H1 (cell line): Measurements from ENCODE around the gene STX17. TPM values are rescaled to one million over a fixed set of nuclear protein-coding genes. Genes with fewer than 3 reads are reported as not detected.

Source experiments
- CTCF ChIA-PET: fragments of 300-600 bp; sonication (Branson Sonifier 250); formaldehyde crosslinking; loops from one replicate; lab custom pipeline; 2021; ENCODE audit not compliant: partially characterized antibody; lab: Charles Lee
- POLR2A ChIA-PET: fragments of 300-600 bp; sonication (Branson Sonifier 250); formaldehyde crosslinking; loops from one replicate; lab custom pipeline; 2021; ENCODE audit warnings: inconsistent platforms; ENCODE audit not compliant: partially characterized antibody; lab: Charles Lee
- DNase-seq, 2 experiments: peaks; one replicate each; pipeline versions ENCODE4 v3.0.0 to v3.0.0-alpha.2; 2010 to 2022; ENCODE audit warnings: low spot score in 2 of 2, low read depth in 1 of 2, mixed read lengths in 1 of 2
- FAIRE-seq: peaks from 2 replicates; lab custom pipeline; 2011; peaks lifted over from hg19 to GRCh38; lab: Jason Lieb, UNC
- H2AFZ ChIP-seq: 2 replicates; pipeline ENCODE4 v1.8.1; 2012; ENCODE audit warnings: low read length, inconsistent platforms
- H2AK5ac ChIP-seq: 2 replicates; pipeline ENCODE4 v1.6.1; 2013; ENCODE audit warnings: low read depth, low read length
- H2BK120ac ChIP-seq: replicated peaks from 2 replicates; pipeline ENCODE3; 2013; ENCODE audit warnings: low read depth, low read length, inconsistent platforms
- H2BK12ac ChIP-seq: 2 replicates; pipeline ENCODE4 v1.6.1; 2013; ENCODE audit warnings: low read depth, low read length
- H2BK15ac ChIP-seq: 2 replicates; pipeline ENCODE4 v1.6.1; 2013; ENCODE audit warnings: low read length
- H2BK20ac ChIP-seq: 2 replicates; pipeline ENCODE4 v1.6.1; 2013; ENCODE audit warnings: low read length
- H2BK5ac ChIP-seq: 2 replicates; pipeline ENCODE4 v1.6.1; 2013; ENCODE audit warnings: low read depth, low read length
- H3K14ac ChIP-seq: 2 replicates; pipeline ENCODE4 v1.6.1; 2013; ENCODE audit warnings: inconsistent platforms; ENCODE audit not compliant: insufficient read length
- H3K18ac ChIP-seq: 2 replicates; pipeline ENCODE4 v1.6.1; 2013; ENCODE audit warnings: low read length; ENCODE audit errors: extremely low read depth
- H3K23ac ChIP-seq: 2 replicates; pipeline ENCODE4 v1.6.1; 2013; ENCODE audit warnings: inconsistent platforms; ENCODE audit not compliant: insufficient read length
- H3K23me2 ChIP-seq: 2 replicates; pipeline ENCODE4 v1.6.1; 2013; ENCODE audit warnings: low read depth, low read length
- H3K27ac ChIP-seq: 2 replicates; pipeline ENCODE4 v1.6.1; 2011; ENCODE audit warnings: low read depth, low read length, inconsistent platforms
- H3K27me3 ChIP-seq, 4 experiments: replicated peaks in 1 of 4; 1 replicate in 1 of 4; 2 replicates in 3 of 4; pipeline versions ENCODE4 v1.6.1 to v1.8.1; 2011 to 2013; ENCODE audit warnings: low read length in 3 of 4, mild to moderate bottlenecking in 3 of 4, inconsistent platforms in 2 of 4, mixed read lengths in 2 of 4, moderate library complexity in 1 of 4; ENCODE audit not compliant: control insufficient read depth in 3 of 4, insufficient read depth in 3 of 4; ENCODE audit errors: extremely low read depth in 1 of 4
- H3K36me3 ChIP-seq, 4 experiments: 2 replicates each; pipeline versions ENCODE4 v1.6.1 to v1.8.1; 2011 to 2013; ENCODE audit warnings: mild to moderate bottlenecking in 4 of 4, low read length in 3 of 4, moderate library complexity in 2 of 4, control low read depth in 1 of 4, inconsistent platforms in 1 of 4; ENCODE audit not compliant: insufficient read depth in 4 of 4, control insufficient read depth in 2 of 4
- H3K4ac ChIP-seq: replicated peaks from 2 replicates; pipeline ENCODE3; 2013; ENCODE audit warnings: low read length, low read depth, mixed read lengths, inconsistent platforms; ENCODE audit not compliant: insufficient read length
- H3K4me1 ChIP-seq, 4 experiments: replicated peaks in 1 of 4; 1 replicate in 1 of 4; 2 replicates in 3 of 4; pipeline versions ENCODE4 v1.6.1 to v1.8.1; 2011 to 2013; ENCODE audit warnings: low read length in 3 of 4, inconsistent platforms in 2 of 4, mixed read lengths in 1 of 4; ENCODE audit not compliant: insufficient read depth in 4 of 4, control insufficient read depth in 3 of 4
- H3K4me2 ChIP-seq, 2 experiments: 2 replicates each; pipeline versions ENCODE4 v1.6.1 to v1.8.1; 2011 to 2013; ENCODE audit warnings: low read depth in 2 of 2, low read length in 2 of 2, control low read depth in 1 of 2, inconsistent platforms in 1 of 2, mild to moderate bottlenecking in 1 of 2; ENCODE audit not compliant: insufficient read depth in 1 of 2
- H3K4me3 ChIP-seq, 4 experiments: fragments of 200-600, 300-600 bp in 1 of 4; sonication (generic), shearing (Covaris generic), sonication (Bioruptor Twin) in 1 of 4; 2 replicates each; pipeline versions ENCODE4 v1.5.1 to v1.8.1; 2011 to 2016; ENCODE audit warnings: low read length in 4 of 4, low read depth in 3 of 4, control low read depth in 2 of 4, inconsistent platforms in 2 of 4, mild to moderate bottlenecking in 2 of 4, mixed read lengths in 1 of 4, moderate library complexity in 1 of 4; ENCODE audit not compliant: insufficient read depth in 2 of 4; ENCODE audit errors: extremely low read depth in 1 of 4
- H3K56ac ChIP-seq: replicated peaks from 2 replicates; pipeline ENCODE3; 2013; ENCODE audit warnings: low read depth, mild to moderate bottlenecking, mixed read lengths, low read length, inconsistent platforms; ENCODE audit not compliant: insufficient read length
- H3K79me1 ChIP-seq: 2 replicates; pipeline ENCODE4 v1.6.1; 2013; ENCODE audit warnings: low read depth, low read length, control low read depth
- H3K79me2 ChIP-seq, 2 experiments: 2 replicates each; pipeline versions ENCODE4 v1.6.1 to v1.8.1; 2012 to 2013; ENCODE audit warnings: low read length in 2 of 2, mild to moderate bottlenecking in 2 of 2, inconsistent platforms in 1 of 2; ENCODE audit not compliant: insufficient read depth in 2 of 2, control insufficient read depth in 1 of 2
- H3K9ac ChIP-seq, 4 experiments: replicated peaks in 1 of 4; 1 replicate in 1 of 4; 2 replicates in 3 of 4; pipeline versions ENCODE4 v1.6.1 to v1.8.1; 2011 to 2013; ENCODE audit warnings: low read depth in 3 of 4, low read length in 3 of 4, control low read depth in 2 of 4, mild to moderate bottlenecking in 2 of 4, moderate library complexity in 2 of 4, inconsistent platforms in 1 of 4; ENCODE audit errors: extremely low read depth in 1 of 4
- H3K9me3 ChIP-seq, 2 experiments: 2 replicates each; pipeline versions ENCODE4 v1.6.1 to v1.8.1; 2012 to 2013; ENCODE audit warnings: mild to moderate bottlenecking in 2 of 2, moderate library complexity in 2 of 2, control low read depth in 1 of 2, inconsistent platforms in 1 of 2, low read depth in 1 of 2, low read length in 1 of 2, mixed read lengths in 1 of 2; ENCODE audit not compliant: insufficient read depth in 2 of 2
- H4K20me1 ChIP-seq, 2 experiments: replicated peaks in 1 of 2; 2 replicates each; pipeline versions ENCODE3 to v1.8.1; 2011 to 2013; ENCODE audit warnings: inconsistent platforms in 2 of 2, low read length in 2 of 2, mild to moderate bottlenecking in 1 of 2; ENCODE audit not compliant: insufficient read depth in 2 of 2, control insufficient read depth in 1 of 2
- H4K5ac ChIP-seq: 2 replicates; pipeline ENCODE4 v1.6.1; 2013; ENCODE audit warnings: low read length, low read depth, mixed read lengths, inconsistent platforms; ENCODE audit not compliant: insufficient read length
- H4K8ac ChIP-seq: 2 replicates; pipeline ENCODE4 v1.8.0; 2013; ENCODE audit warnings: mild to moderate bottlenecking, moderate library complexity, low read length, inconsistent platforms; ENCODE audit not compliant: insufficient read depth; ENCODE audit errors: extremely low read depth
- H4K91ac ChIP-seq: replicated peaks from 2 replicates; pipeline ENCODE3; 2013; ENCODE audit warnings: low read length, mixed read lengths, inconsistent platforms; ENCODE audit not compliant: insufficient read length
- CBX5 ChIP-seq: fragments of 300-800, 300-1000 bp; sonication (generic); IDR thresholded peaks from 2 replicates; pipeline ENCODE4 v1.7.1; 2016; ENCODE audit warnings: antibody characterized with exemption, low read length, low read depth
- FOSL1 ChIP-seq: IDR thresholded peaks from 2 replicates; pipeline ENCODE4 v1.6.1; 2011; ENCODE audit warnings: mild to moderate bottlenecking, low read depth, low read length, moderate library complexity; ENCODE audit not compliant: insufficient read depth
- PHF8 ChIP-seq: fragments of 200-600 bp; sonication (generic); conservative IDR thresholded peaks from 2 replicates; pipeline ENCODE4 v1.7.1; 2012; ENCODE audit warnings: low read depth, mild to moderate bottlenecking, inconsistent platforms, low read length, moderate library complexity
- TCF12 ChIP-seq: IDR thresholded peaks from 2 replicates; pipeline ENCODE4 v1.6.1; 2011; ENCODE audit warnings: low read depth, mild to moderate bottlenecking, low read length
- WGBS, 2 experiments: shearing (Covaris generic) in 1 of 2; methylation state at CpG; one replicate each; pipeline versions ENCODE4 v1.1.6 to v1.1.7; 2013 to 2015; ENCODE audit warnings: low lambda C conversion rate in 2 of 2, mixed read lengths in 2 of 2, inconsistent platforms in 1 of 2, low coverage in 1 of 2, missing lambda C conversion rate in 1 of 2; ENCODE audit not compliant: insufficient replicate concordance in 2 of 2, insufficient coverage in 1 of 2, insufficient read length in 1 of 2; ENCODE audit errors: extremely low coverage in 1 of 2, missing lambda C conversion rate in 1 of 2; 5-methylcytosine and 5-hydroxymethylcytosine counted together
- polyA plus RNA-seq, 7 experiments: library from polyadenylated mRNA; depleted of rRNA in 3 of 7; stranded (reverse) in 5 of 7; unstranded in 2 of 7; fragments of >200 nt in 5 of 7; fragments of 200-250 nt in 2 of 7; gene quantifications; 1 replicate in 5 of 7; 2 replicates in 1 of 7; 4 replicates in 1 of 7; pipeline versions ENCODE4 v1.2.1 to v1.2.3, GENCODE V29; 2011 to 2013; ENCODE audit warnings: missing spikeins in 2 of 7, mixed read lengths in 2 of 7
- total RNA-seq: library from RNA; stranded (reverse); fragmentation: NEBNext Ultra II Directional; extraction: Animal tissue kit (Norgen Biotek cat#: 25700); gene quantifications from 2 replicates; pipeline ENCODE4 v1.2.1, GENCODE V29; 2021

The STX17 gene
- total and polyA plus RNA-seq, 2 of the 8 experiments (the other 6 are each of a cell fraction or from before 2014, with no cell fraction given): 4.5 to 16.3 TPM

DNA sequence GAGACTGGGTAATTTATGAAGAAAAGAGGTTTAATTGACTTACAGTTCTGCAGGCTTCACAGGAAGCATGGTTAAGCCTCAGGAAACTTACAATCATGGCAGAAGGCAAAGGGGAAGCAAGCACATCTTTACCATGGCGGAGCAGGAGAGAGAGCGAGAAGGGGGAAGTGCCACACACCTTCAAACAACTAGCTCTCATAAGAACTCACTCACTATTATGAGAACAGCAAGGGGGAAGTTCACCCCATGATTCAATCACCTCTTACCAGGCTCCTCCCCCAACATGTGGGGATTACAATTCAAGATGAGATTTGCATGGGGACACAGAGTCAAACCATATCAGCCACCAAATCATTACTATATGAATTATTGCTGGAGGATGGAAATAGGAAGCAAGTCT lies 30.3 kb upstream of the STX17 start:
- H4K20me1 ChIP-seq: no peaks in the 10 kb centered on the region
- H3K4me2 ChIP-seq: no peak overlapping the region
- no peaks in the 10 kb centered on the region for H3K79me1 ChIP-seq
- no peak overlapping the region for H2BK15ac ChIP-seq
- H3K36me3 ChIP-seq: no peaks in the 10 kb centered on the region; a peak in 1 of 8 replicates
- DNase-seq (no peak), FAIRE-seq (no peak)
- no peak overlapping the region for H4K91ac ChIP-seq
- H4K8ac ChIP-seq: no peak overlapping the region
- WGBS, 2 experiments: 89% methylated on average over 2 of the region's 2 CpGs; no CpG with 5 or more reads in 1 of the 2 experiments
- H3K56ac ChIP-seq: no peak overlapping the region
- H3K4ac ChIP-seq: no peak overlapping the region
- TF ChIP-seq PHF8: no peak
- no peak for TF ChIP-seq FOSL1
- no peak for TF ChIP-seq TCF12
- no peak for TF ChIP-seq CBX5
- H3K23me2 ChIP-seq: no peaks in the 10 kb centered on the region
- H2AK5ac ChIP-seq: no peak overlapping the region
- no peak overlapping the region for H3K14ac ChIP-seq
- no peak overlapping the region for H3K18ac ChIP-seq
- H3K9me3 ChIP-seq: no peaks in the 10 kb centered on the region
- H2BK120ac ChIP-seq: no peak overlapping the region
- no peaks in the 10 kb centered on the region for H3K27me3 ChIP-seq
- no peak overlapping the region for H2AFZ ChIP-seq
- no peak overlapping the region for H2BK5ac ChIP-seq
- H4K5ac ChIP-seq: no peak overlapping the region
- POLR2A ChIA-PET: no interaction called here
- H2BK12ac ChIP-seq: no peak overlapping the region
- no peak overlapping the region for H3K4me3 ChIP-seq
- no peak overlapping the region for H2BK20ac ChIP-seq
- no peak overlapping the region for H3K23ac ChIP-seq
- no peak overlapping the region for H3K9ac ChIP-seq
- no peaks in the 10 kb centered on the region for H3K79me2 ChIP-seq
- CTCF ChIA-PET: interaction anchor here (0.7 to 11.1 kb wide), 6 partner anchors 12 to 346 kb away, joined by 3 to 51 read pairs (median 4); no protein-coding TSS in a partner anchor
- H3K4me1 ChIP-seq: no peaks in the 10 kb centered on the region
- no peak overlapping the region for H3K27ac ChIP-seq
